Endothelial cell of umbilical vein (primary cell): ENCODE measurements around the gene AFF1. TPM values are rescaled to one million over a fixed set of nuclear protein-coding genes. Genes with fewer than 3 reads are reported as not detected.

Experiments used
- BruUV-seq: library from RNA; stranded (reverse); fragments of 400-500 nt; replicated peaks from 2 replicates; lab custom pipeline; 2021; lab: Mats Ljungman, UMichigan
- CTCF ChIA-PET: fragments of 300-600, 350-600 bp; sonication (Branson Sonifier 250); formaldehyde crosslinking; loops from one replicate; lab custom pipeline; 2021; ENCODE audit warnings: antibody characterized with exemption, inconsistent platforms; lab: Charles Lee
- POLR2A ChIA-PET: fragments of 300-600, 350-600 bp; sonication (Branson Sonifier 250); formaldehyde crosslinking; loops from one replicate; lab custom pipeline; 2021; ENCODE audit warnings: antibody characterized with exemption, inconsistent platforms; lab: Charles Lee
- DNase-seq: peaks from one replicate; pipeline ENCODE4 v3.0.0-alpha.2; 2011; ENCODE audit warnings: low read depth, low spot score
- FAIRE-seq: peaks from 2 replicates; lab custom pipeline; 2011; peaks lifted over from hg19 to GRCh38; lab: Jason Lieb, UNC
- H2AFZ ChIP-seq: 2 replicates; pipeline ENCODE4 v1.6.0; 2012; ENCODE audit warnings: low read depth, low read length, control low read depth, inconsistent platforms
- H3K27ac ChIP-seq: 2 replicates; pipeline ENCODE4 v1.5.1; 2011; ENCODE audit warnings: low read depth, mild to moderate bottlenecking, control low read depth, low read length, moderate library complexity; ENCODE audit not compliant: insufficient read depth
- H3K27me3 ChIP-seq, 2 experiments: 2 replicates each; pipeline versions ENCODE4 v1.6.0 to v1.6.1; 2011; ENCODE audit warnings: low read length in 2 of 2, mixed read lengths in 1 of 2; ENCODE audit not compliant: control insufficient read depth in 2 of 2, insufficient read depth in 2 of 2
- H3K36me3 ChIP-seq, 2 experiments: 2 replicates in 1 of 2; 3 replicates in 1 of 2; pipeline ENCODE4 v1.5.1; 2011; ENCODE audit warnings: low read length in 2 of 2, mild to moderate bottlenecking in 1 of 2, moderate library complexity in 1 of 2; ENCODE audit not compliant: control insufficient read depth in 2 of 2, insufficient read depth in 2 of 2; ENCODE audit errors: extremely low read depth in 1 of 2
- H3K4me1 ChIP-seq: 3 replicates; pipeline ENCODE4 v1.5.1; 2011; ENCODE audit warnings: mild to moderate bottlenecking, low read length; ENCODE audit not compliant: control insufficient read depth, insufficient read depth; ENCODE audit errors: extremely low read depth
- H3K4me2 ChIP-seq: 2 replicates; pipeline ENCODE4 v1.6.1; 2011; ENCODE audit warnings: low read length, control low read depth, mixed read lengths; ENCODE audit not compliant: insufficient read depth
- H3K4me3 ChIP-seq, 3 experiments: fragments of 200-600 bp in 1 of 3; sonication (generic), shearing (Covaris generic) in 1 of 3; replicated peaks in 1 of 3; 2 replicates each; pipeline ENCODE4 v1.5.1; 2011 to 2016; ENCODE audit warnings: control low read depth in 3 of 3, low read length in 3 of 3, mild to moderate bottlenecking in 2 of 3, inconsistent platforms in 1 of 3, low read depth in 1 of 3, moderate library complexity in 1 of 3; ENCODE audit not compliant: insufficient read depth in 1 of 3
- H3K79me2 ChIP-seq: 2 replicates; pipeline ENCODE4 v1.6.0; 2012; ENCODE audit warnings: low read length, inconsistent platforms; ENCODE audit not compliant: control insufficient read depth, insufficient read depth
- H3K9ac ChIP-seq: replicated peaks from 2 replicates; pipeline ENCODE3; 2011; ENCODE audit warnings: low read length, control low read depth; ENCODE audit not compliant: insufficient read depth; ENCODE audit errors: extremely low read depth
- H3K9me1 ChIP-seq: replicated peaks from 3 replicates; pipeline ENCODE4 v1.6.0; 2011; ENCODE audit warnings: mild to moderate bottlenecking, low read length; ENCODE audit not compliant: control insufficient read depth, insufficient read depth; ENCODE audit errors: extremely low read depth
- H3K9me3 ChIP-seq: replicated peaks from 2 replicates; pipeline ENCODE4 v1.5.1; 2012; ENCODE audit warnings: low read length, inconsistent platforms; ENCODE audit not compliant: control insufficient read depth, insufficient read depth
- H4K20me1 ChIP-seq: replicated peaks from 2 replicates; pipeline ENCODE3; 2011; ENCODE audit warnings: mild to moderate bottlenecking, low read length; ENCODE audit not compliant: control insufficient read depth, insufficient read depth; ENCODE audit errors: extremely low read depth
- CTCF ChIP-seq, 2 donors: IDR thresholded peaks; 1 replicate in 1 of 2; 2 replicates in 1 of 2; pipeline ENCODE4 v1.5.1; 2011; ENCODE audit warnings: low read length in 2 of 2, mild to moderate bottlenecking in 2 of 2, moderate library complexity in 2 of 2, control low read depth in 1 of 2, inconsistent platforms in 1 of 2, low read depth in 1 of 2; ENCODE audit not compliant: insufficient read depth in 1 of 2; ENCODE audit errors: extremely low read depth in 1 of 2
- EZH2 ChIP-seq: IDR thresholded peaks from 2 replicates; pipeline ENCODE4 v1.6.1; 2012; ENCODE audit warnings: borderline replicate concordance, low read depth, mild to moderate bottlenecking, moderate library complexity, low read length, inconsistent platforms; ENCODE audit not compliant: severe bottlenecking
- POLR2A ChIP-seq: IDR thresholded peaks from 2 replicates; pipeline ENCODE4 v1.6.1; 2012; ENCODE audit warnings: low read depth, mild to moderate bottlenecking, control low read depth, low read length
- dilution Hi-C: fragments of 300-500 bp; cut with MboI; formaldehyde crosslinking; loops from one replicate; pipeline ENCODE4 v1.15.0; 2019; ENCODE audit warnings: low sequenced_read_pairs; ENCODE audit not compliant: extremely low pct_ligation_motif_present
- intact Hi-C: fragments of 100-400 bp; cut with micrococcal nuclease; formaldehyde crosslinking; loops from one replicate; pipeline ENCODE4 v1.10.0; 2022
- polyA plus RNA-seq, 4 experiments: library from polyadenylated mRNA; depleted of rRNA in 3 of 4; stranded (reverse) in 3 of 4; unstranded in 1 of 4; fragments of >200 nt; gene quantifications; 2 replicates each; pipeline versions ENCODE4 v1.2.1 to v1.2.3, GENCODE V29; 2011 to 2012; ENCODE audit warnings: missing spikeins in 1 of 4
- total RNA-seq: library from RNA; stranded (reverse); gene quantifications from 2 replicates; pipeline ENCODE4 v1.2.3, GENCODE V29; 2021

Gene AFF1
- total and polyA plus RNA-seq, 2 donors (not counting 3 experiments of a cell fraction or from before 2014, with no cell fraction given) = 26.2 to 106 TPM

GRCh38 chr4:87188932-87189331, 254.1 kb downstream of the AFF1 start:
- Histone ChIP-seq H3K27me3 (no peaks in the 10 kb centered on the region), H3K9ac (no peak overlapping the region), H2AFZ (no peak overlapping the region), H3K4me1 (no peaks in the 10 kb centered on the region), H3K4me3 (no peak overlapping the region), H3K9me1 (no peaks in the 10 kb centered on the region), H3K79me2 (no peaks in the 10 kb centered on the region), H3K27ac (no peak overlapping the region), H4K20me1 (no peaks in the 10 kb centered on the region), H3K9me3 (no peaks in the 10 kb centered on the region), H3K4me2 (no peak overlapping the region), H3K36me3 (no peaks in the 10 kb centered on the region)
- TF ChIP-seq POLR2A = no peak
- no peak for TF ChIP-seq EZH2
- TF ChIP-seq CTCF (IDR thresholded peaks at IDR 0.05; ENCODE audit: extremely low read depth in 1 of 2, insufficient read depth in 1 of 2, low read depth in 1 of 2, low read length in 2 of 2) = no peak
- dilution Hi-C loops (no loop called here), intact Hi-C loops (no loop called here)
- POLR2A ChIA-PET = no interaction called here
- CTCF ChIA-PET = no interaction called here
- FAIRE-seq (no peak), DNase-seq (no peak)
- BruUV-seq = no TSS peak

Other genes with a start within 250 kb of the AFF1 start
- not detected in 2 replicates for gene SLC10A6, start 85.6 kb upstream of the AFF1 start, total RNA-seq
- gene SLC10A6, start 85.6 kb upstream of the AFF1 start, polyA plus RNA-seq = 0.04 TPM in 1 of 2 replicates, not detected in the other
- gene C4orf36, start 42.6 kb upstream of the AFF1 start, total RNA-seq = 0.66 TPM in 1 of 2 replicates, not detected in the other
- gene C4orf36, start 42.6 kb upstream of the AFF1 start, polyA plus RNA-seq = not detected in 2 replicates